NCI-H82 (cell line): ENCODE results near the gene ANKRD13B.
A peak's percentile ranks its signal among the peaks of the same experiment; 100 is the strongest.

Experiments
- DNase-seq: peaks from one replicate; lab custom pipeline; 2025; lab: John Stamatoyannopoulos, UW

The ANKRD13B gene

DNA sequence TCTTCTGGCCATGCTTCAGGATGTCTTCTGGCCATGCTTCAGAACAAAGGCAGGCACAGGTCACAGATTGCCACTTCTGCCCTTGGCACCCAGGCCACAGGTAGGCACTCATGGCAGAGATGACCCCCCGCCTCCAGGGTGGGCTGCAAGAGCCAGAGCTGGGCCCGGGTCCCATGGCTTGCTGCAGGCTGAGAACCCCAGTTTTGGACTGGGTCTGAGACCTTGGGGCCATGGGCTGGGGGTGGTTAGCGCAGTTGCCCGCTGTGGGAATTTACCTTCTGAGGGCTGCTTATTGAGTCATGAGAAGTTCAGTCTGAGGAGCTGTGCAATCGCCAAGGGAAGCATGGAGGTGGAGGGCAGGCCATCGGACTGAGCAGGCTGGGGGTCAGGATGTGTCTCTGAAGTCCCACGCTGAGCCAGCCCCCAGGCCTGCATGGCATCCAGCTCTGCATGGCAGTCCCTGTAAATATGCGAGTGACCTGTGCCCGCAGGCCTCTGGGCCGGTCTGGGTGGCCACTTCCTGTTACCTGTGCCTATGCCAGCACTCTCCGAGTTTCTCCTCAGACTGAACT is 1.7 kb downstream of the ANKRD13B start:
- no peak for DNase-seq

DNA sequence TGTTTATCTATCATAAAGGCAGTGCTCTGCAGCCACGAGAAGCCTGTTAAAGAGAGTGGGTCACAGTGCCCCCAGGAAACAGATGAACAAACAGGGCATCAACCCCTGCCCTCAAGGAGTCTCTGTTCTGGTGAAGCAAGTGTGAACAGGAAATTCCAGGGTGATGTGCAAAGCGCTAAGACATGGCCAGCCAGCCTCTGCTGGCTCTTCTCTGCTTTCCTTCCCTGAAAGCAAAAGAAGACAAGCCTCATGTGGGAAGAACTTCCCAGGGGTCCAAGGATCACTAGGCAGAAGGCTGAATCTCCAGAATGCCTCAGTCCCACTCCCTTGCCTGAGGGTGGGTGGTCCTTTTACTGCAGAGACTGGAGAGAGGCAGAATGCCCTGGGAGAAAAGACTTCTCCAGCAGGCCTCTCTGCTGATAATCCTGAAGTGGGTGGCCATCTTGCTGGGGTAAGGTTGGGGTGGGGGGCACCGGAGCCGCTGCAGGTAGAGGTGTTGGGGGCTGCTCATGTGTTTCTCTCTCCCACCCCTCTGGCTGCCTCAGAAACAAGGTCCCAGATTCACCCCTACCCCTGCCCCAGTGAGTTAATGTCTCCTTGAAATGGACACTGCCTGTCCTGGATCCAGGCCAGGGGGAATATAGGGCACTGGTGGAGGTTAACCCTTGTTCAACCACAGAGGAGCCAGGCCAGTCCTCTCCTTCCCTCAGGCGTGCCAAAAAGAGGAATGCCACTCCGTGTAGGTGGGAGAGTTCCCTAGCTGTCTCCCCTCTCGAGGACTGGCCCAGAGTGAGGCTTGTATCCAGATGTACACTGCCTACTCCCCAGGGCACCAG is 2.4 kb downstream of the ANKRD13B start:
- DNase-seq: no peak

DNA sequence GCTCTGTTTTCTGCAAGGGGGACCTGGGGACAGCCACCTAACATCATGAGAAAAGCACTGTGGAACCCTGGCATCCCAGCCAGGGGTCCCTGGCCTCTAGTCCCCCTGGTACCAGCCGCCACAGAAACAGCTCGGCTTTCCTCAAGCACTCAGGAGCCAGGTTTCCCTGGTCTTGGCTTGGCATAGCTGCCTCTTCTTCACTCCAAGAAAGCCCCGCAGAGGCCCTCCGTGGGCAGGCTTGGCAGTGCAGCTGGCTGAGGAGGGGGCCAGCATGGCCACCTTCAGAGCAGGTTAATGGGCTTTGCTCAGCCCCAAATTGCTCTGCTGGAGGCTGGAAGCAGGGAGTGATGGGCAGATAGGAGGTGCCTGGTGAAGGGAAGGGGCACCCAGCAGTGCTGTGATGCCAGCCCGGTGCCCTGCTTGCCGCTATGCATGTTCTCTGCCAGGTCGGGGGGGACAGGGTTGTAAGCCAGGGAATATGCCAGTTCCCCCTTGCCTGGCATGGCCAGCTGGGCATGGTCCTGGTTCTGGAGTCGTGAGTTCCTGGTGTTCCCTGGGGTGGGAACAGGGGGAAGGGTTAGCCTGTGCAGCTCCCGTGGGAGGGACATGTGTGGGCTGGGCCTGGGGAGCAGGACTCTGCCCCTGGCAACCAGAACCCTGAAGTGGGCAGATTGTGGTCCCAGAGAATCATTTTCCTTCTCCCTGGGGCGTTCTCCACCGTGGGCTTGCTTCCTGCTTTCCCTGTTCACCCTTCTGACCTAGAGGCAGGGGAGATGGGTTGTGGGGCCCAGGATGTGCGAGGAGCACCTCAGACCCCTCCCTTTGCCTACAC is 3.2 kb downstream of the ANKRD13B start:
- DNase-seq: no peak

DNA sequence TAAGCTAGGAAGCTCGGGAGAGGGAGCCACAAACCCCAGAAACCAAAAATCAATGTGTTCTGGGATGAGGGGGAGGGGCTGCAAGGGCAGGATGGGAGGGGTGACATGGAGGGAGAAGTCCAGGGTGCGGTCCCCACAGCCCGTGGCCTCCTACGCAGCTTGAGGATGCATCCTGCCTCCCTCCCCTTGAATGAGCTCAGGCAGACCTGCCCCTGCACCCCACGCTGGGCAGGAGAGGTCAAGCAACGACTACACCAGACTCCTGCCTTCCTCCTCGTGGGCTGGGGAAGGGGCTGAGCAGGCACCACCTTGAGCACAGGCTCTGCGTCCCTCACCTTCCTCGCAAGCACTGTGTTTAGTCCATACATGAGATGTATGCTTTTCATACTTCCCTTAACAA is 3.9 kb downstream of the ANKRD13B start:
- no peak for DNase-seq

DNA sequence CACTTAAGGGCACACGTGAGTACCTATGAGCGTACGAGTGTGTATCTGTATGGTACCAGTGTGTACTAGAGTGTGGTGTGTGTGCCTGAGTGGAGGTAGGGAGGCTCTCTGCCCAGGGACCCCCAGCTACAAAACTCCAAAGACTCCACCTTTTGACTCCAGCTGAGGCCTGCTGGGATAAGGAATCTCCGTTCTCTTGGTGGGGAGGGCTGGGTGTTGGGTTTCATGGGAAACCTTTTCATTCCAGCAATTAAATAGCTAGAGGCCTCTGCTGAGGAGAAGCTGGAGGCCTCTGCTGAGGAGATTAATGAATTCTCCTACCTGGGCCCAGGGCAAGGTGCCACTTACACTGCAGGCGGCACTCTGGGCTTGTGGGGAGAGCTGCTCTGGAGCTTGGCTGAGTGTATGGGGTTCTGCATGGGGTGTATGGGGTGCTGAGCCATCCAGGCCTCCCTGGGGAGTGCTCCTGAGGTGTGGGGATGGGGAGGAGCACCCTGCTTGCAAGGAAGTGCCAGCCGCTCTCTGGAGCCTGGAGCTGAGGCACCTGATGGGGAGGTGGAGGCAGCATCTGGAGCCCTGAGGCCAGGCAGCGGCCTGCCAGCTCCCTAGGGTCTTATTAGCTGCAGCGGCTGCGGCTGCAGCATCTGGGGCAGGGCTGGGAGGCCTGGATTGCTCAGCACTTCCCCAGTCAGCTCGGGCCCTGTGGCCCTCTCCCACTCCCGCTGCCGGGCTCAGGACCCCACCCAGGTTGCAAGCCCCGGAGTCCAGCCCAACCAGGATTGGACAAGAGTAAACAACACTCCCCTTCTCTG is 4.6 kb downstream of the ANKRD13B start:
- peak; percentile 55 for DNase-seq

DNA sequence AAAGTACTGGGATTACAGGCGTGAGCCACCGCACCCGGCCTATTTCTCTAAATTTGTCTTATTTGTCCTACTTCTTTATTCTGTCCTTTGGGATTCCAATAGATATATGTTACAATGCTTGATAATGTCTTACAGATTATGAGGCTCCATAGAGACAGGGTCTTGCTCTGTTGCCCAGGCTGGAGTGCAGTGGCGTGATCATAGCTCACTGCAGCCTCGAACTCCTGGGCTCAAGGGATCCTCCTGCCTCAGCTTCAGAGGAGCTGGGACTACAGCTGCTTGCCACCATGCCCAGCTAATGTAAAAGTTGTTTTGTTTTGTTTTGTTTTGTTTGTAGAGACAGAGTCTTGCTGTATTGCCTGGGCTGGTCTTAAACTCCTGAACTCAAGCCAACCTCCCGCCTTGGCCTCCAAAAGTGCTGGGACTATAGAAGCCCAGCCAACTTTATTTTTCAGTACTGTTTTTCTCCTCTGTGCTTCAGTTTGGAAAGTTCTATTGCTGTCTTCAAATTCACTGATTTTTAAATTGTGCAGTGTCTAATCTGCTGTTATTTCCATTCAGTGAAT is 10.3 kb downstream of the ANKRD13B start:
- no peak for DNase-seq

DNA sequence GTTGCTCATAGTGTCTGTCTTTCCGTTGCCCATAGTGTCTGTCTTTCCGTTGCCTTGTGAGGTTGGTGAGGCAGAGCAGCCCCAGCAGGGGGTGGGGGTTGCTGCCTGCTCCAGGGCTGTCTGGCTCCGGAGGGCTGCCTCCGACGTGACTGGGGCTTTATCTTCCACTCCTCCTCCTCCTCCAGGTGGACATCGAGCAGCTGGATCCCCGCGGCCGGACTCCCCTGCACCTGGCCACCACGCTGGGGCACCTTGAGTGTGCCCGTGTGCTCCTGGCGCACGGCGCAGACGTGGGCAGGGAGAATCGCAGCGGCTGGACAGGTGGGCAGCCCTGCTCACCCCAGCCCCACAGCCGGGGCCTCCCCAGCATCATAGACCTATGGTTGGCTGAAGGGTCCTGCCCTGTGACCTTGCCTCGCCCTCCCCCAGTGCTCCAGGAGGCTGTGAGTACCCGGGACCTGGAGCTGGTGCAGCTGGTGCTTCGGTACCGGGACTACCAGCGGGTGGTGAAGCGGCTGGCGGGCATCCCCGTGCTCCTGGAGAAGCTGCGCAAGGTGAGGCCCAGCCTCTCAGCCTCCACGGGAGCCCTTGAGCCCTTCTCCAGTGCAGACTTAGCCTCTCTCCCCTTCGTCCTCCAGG is 14.7 kb downstream of the ANKRD13B start:
- DNase-seq: no peak

DNA sequence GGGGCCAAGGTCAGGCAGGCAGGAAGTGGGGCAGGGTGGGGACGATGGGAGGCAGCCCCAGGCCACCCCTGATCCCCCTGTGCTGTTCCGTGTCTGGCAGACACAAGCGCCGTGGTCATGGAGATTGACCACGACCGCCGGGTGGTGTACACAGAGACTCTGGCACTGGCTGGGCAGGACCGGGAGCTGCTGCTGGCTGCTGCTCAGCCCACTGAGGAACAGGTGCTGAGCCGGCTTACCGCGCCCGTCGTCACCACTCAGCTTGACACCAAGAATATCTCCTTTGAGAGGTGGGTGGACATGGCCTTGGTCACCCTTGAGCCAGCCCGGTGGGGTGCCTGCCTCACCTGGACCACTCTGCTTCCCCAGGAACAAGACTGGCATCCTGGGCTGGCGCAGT is 16.1 kb downstream of the ANKRD13B start:
- DNase-seq: no peak

DNA sequence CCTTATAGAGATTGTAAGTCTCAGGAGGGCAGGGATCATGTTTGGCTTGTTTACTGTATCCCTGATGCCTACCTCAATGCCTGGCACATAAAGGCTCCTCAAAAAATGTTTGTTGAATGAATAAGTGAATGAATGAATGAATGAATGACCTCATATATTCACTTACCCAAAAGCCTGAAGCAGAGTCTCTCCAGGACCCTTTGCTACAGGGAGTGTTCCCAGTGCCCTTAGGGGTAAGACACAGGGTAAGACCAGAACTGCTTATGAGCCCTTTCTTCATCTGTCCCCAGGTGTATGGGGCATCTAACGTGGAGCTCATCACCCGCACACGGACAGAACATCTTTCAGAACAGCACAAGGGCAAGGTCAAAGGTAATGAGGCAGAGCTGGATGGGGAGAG is 17.5 kb downstream of the ANKRD13B start:
- no peak for DNase-seq

DNA sequence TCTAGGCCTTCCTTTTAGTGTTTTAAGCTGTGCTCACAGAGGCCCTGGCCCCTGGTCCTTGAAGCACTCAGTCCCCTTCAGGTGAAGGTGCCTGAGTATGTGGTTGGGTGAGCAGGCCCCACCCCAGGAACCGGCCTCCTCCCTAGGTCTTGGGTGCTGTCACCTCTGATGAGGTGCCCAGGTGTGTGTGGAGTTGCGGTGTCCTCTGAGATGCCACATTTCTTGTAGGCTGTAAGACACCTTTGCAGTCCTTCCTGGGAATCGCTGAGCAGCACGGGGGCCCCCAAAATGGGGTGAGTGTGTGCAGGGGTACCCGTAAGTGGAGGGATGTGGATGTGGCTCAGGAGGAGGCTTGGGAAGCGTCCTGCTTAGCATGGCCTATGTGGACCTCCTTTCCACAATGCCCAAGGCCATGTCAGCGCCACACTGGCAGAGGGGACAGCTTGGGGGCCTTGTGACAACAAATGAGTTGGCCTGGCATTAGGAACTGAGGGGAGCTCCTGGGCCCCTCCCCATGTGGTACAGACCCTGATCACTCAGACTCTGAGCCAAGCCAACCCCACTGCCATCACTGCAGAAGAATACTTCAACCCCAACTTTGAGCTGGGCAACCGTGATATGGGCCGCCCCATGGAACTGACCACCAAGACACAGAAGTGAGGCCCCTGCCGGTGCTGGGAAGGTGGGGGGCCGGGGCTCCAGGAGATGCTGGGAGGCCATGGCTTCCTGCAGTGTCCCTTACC is 18.6 kb downstream of the ANKRD13B start:
- DNase-seq: no peak

DNA sequence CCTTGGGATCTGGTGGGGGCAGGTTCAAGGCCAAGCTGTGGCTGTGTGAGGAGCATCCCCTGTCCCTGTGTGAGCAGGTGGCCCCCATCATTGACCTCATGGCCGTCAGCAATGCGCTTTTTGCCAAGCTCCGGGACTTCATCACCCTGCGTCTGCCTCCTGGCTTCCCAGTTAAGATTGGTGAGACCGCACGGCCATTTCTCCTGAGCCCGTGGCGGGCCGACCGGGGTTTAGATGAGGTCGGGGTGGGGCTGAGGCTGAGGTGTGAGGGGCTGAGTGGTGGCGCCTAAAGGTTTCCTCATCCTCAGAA is 19.1 kb downstream of the ANKRD13B start:
- DNase-seq: no peak

DNA sequence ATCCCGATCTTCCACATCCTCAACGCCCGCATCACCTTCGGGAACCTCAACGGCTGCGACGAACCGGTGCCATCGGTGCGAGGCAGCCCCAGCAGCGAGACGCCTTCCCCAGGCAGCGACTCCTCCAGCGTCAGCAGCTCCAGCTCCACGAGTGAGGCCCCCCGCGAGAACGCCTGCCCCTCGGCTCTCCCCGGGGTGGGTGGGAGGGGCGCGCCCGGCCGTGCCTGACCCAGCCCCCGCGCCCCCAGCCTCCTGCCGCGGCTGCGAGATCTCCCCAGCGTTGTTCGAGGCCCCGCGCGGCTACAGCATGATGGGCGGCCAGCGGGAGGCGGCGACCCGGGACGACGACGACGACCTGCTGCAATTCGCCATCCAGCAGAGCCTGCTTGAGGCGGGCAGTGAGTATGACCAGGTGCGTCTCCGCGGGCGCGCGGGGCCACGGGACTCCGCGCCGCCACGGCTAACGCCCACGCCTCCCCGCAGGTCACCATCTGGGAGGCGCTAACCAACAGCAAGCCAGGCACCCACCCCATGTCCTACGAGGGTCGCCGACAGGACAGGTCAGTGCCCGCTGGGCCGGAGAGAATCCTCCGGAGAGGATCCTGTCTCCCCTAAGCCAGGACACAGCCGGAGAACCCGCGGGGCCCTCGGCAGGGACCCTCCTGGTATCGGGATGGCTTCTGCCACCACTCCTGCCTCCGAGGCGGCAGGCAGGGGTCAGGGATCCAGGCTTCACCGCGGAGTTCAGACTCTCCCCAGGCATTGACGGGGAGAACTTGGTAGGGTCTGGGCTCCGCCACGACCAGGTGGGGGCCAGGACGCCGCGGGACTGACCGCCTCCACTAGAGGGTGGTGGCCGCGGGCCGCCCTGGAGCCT is 19.7 kb downstream of the ANKRD13B start:
- DNase-seq: no peak

DNA sequence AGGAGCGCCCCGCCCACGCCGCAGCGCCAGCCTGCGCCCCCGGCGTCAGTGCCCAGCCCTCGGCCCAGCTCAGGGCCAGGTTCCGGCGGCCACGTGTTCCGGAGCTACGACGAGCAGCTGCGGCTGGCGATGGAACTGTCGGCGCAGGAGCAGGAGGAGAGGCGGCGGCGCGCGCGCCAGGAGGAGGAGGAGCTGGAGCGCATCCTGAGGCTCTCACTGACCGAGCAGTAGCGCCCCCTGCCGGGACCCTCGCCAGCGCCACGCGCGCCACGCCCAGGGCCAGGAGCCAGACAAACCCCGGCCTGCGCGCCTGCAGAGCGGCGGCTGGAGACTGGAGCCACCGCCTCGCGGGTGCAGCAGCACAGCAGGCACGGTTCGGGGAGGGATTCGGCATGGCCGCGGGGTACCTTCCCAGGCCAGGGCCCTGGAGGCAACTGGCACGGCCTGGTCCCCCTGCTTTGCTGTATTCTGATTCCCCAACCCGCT is 20.5 kb downstream of the ANKRD13B start:
- no peak for DNase-seq

DNA sequence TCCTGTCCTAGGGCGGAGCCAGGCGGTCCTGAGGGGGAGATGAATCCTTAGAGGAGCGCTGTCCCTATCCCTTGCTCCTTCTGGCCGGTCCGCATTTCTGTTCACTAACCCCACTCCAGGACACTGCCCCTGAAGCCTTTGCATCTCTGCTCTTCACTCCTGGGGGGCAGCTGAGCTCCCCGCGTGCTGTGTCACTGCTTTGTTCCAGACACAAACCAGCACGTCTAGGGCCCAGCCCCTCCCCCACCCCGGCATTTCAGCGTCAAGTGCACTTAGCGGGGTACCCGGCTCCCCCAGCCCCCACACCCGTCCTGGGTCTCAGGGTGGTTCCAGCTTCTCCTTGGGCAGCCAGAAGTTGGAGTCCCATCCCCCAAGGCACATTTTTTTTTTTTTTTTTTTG is 20.9 kb downstream of the ANKRD13B start:
- no peak for DNase-seq

DNA sequence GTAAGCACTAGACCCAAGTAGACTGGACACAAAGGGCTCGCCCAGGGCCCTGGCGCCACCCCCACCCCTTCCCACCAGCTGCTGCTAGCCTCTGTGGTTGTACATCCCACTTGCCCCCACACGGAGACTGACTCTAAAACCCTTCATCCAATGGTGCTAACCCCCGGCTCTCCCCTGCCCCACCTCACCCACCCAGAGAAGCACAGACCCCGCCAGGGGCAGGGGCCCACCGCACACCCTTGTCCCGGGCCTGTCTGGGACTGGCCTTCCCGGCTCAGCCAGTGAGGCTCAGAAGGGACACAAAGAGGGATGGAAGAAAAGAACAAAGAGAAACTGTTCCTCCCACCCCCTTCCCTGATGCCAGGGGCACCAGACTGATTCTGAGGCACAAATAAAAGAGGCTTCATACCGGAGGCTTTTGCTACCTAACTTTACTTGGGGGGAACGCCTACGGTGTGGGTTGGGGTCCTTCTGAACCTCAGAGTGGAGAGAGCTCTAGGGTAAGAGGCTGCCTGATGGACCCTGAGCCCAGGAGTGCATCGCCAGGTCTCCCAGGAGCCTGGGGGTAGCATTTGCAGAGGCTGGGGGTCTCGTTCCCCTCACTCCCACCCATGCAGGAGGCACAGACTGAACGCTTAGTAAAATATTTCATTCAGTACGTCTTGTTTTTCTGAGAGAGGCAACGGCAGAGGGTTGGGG is 21.6 kb downstream of the ANKRD13B start:
- DNase-seq: no peak

DNA sequence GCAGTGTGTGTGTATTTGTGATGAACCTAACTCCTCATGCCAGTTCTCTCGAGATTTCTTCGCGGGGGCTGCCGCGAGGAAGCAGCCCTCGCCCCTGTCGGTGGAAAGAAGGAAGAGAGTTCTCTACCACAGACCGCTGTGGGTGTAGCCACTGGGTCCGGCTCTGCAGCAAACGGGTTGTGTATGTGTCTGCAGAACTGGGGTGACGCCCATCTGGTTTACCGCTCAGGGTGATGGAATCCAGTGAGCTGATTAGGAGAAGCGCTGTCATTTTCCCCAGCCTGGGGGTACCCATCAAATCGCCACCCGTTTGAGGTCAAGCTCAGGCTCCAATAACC is 22.1 kb downstream of the ANKRD13B start:
- DNase-seq: peak; percentile 66

DNA sequence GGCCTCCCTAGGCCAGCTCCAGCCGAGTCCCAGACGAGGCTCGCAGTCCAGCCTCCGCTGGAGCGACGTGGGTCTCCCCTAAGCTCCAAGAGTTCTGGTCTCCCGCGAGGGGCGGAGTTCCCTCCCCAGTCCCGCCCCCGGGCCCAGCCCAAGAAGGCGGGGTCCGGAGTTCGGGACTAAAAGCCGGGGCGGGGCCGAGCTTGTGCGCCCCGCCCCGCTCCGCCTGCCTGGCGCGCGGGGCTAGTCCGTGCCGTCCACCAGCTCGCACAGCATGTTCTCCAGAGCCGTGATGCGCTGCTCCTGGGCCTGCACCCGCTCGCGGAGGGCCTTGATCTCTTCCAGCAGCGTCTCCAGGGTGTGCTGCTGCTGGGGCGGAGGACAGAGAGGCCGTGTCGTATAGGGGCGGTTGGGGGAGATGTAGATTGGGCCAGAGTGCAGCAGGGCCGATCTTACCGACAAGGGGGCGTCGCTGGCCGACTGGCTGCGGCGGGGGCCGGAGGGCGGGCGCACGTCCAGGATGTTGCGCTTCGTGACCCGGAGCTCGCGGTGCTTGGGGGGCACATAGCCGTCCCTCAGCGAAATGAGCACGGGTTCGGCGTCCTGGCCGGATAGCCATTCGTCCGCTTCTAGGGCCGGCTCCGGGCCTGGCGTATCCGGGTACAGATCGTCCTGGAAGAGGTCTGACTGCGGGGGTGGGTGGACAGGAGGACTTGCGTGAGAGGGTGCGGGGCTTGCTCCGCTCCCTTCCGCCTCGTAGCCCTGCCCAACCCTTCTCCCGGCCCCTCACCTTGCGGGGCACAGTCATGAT is 22.8 kb downstream of the ANKRD13B start:
- DNase-seq: peak; percentile 97
